GM12878 (cell line): ENCODE measurements around the gene PPA1. TPM values are rescaled to one million over a fixed set of nuclear protein-coding genes. Genes with fewer than 3 reads are reported as not detected.

Experiments
- ATAC-seq: fragments of 200-7000 bp; cut with Tn5 transposase; 3 replicates; pipeline ENCODE4 v1.9.1; 2020; ENCODE audit warnings: mild to moderate bottlenecking, moderate library complexity
- BruUV-seq: library from RNA; stranded (reverse); fragments of 400-500 nt; replicated peaks from 2 replicates; lab custom pipeline; 2021; lab: Mats Ljungman, UMichigan
- CTCF ChIA-PET: fragments of 300-600 bp; sonication (Branson Sonifier 250); formaldehyde crosslinking; extraction: SDS; loops from one replicate; lab custom pipeline; 2021; ENCODE audit warnings: inconsistent platforms; lab: Yijun Ruan, JAX
- POLR2A ChIA-PET: fragments of 350-600 bp; formaldehyde crosslinking; extraction: SDS; loops from one replicate; lab custom pipeline; 2021; ENCODE audit warnings: inconsistent platforms; lab: Charles Lee
- RAD21 ChIA-PET: fragments of 300-600 bp; sonication (Branson Sonifier 250); formaldehyde crosslinking; loops from one replicate; lab custom pipeline; 2023; ENCODE audit warnings: antibody characterized with exemption; ENCODE audit not compliant: unreplicated experiment; lab: Charles Lee
- SMC1A ChIA-PET: fragments of 300-600 bp; sonication (Branson Sonifier 250); formaldehyde crosslinking; loops from one replicate; lab custom pipeline; 2023; ENCODE audit not compliant: unreplicated experiment, uncharacterized antibody; lab: Charles Lee
- DNase-seq: peaks from one replicate; pipeline ENCODE4 v3.0.0-alpha.2; 2011; ENCODE audit warnings: low read depth, low spot score
- FAIRE-seq: peaks from 3 replicates; lab custom pipeline; 2011; peaks lifted over from hg19 to GRCh38; lab: Jason Lieb, UNC
- H2AFZ ChIP-seq: 2 replicates; pipeline ENCODE4 v1.6.0; 2011; ENCODE audit warnings: low read depth, low read length, control low read depth; ENCODE audit not compliant: control insufficient read depth
- H3K27ac ChIP-seq: 2 replicates; pipeline ENCODE4 v1.5.1; 2011; ENCODE audit warnings: control low read depth; ENCODE audit not compliant: control insufficient read depth, insufficient read depth
- H3K27me3 ChIP-seq, 2 experiments: replicated peaks in 1 of 2; 2 replicates each; pipeline versions ENCODE4 v1.6.0 to v1.6.1; 2011; ENCODE audit warnings: low read length in 1 of 2; ENCODE audit not compliant: control insufficient read depth in 2 of 2, insufficient read depth in 2 of 2
- H3K36me3 ChIP-seq, 2 experiments: 2 replicates each; pipeline ENCODE4 v1.5.1; 2011; ENCODE audit warnings: low read length in 1 of 2; ENCODE audit not compliant: control insufficient read depth in 2 of 2, insufficient read depth in 2 of 2
- H3K4me1 ChIP-seq: 2 replicates; pipeline ENCODE4 v1.6.1; 2011; ENCODE audit warnings: mild to moderate bottlenecking, low read length, moderate library complexity, mixed read lengths; ENCODE audit not compliant: control insufficient read depth, insufficient read depth
- H3K4me2 ChIP-seq: 2 replicates; pipeline ENCODE4 v1.6.0; 2011; ENCODE audit warnings: control low read depth; ENCODE audit not compliant: control insufficient read depth, insufficient read depth
- H3K4me3 ChIP-seq: fragments of 200-600 bp; sonication (generic); 2 replicates; pipeline ENCODE4 v1.5.1; 2016
- H3K79me2 ChIP-seq: 2 replicates; pipeline ENCODE4 v1.6.0; 2011; ENCODE audit warnings: low read length; ENCODE audit not compliant: control insufficient read depth, insufficient read depth
- H3K9ac ChIP-seq: 2 replicates; pipeline ENCODE4 v1.8.0; 2011; ENCODE audit warnings: low read length, control low read depth, mixed read lengths; ENCODE audit not compliant: control insufficient read depth, insufficient read depth
- H3K9me3 ChIP-seq: replicated peaks from 3 replicates; pipeline ENCODE4 v1.5.1; 2011; ENCODE audit warnings: mild to moderate bottlenecking, low read length; ENCODE audit not compliant: control insufficient read depth, insufficient read depth
- H4K20me1 ChIP-seq: 2 replicates; pipeline ENCODE4 v1.6.0; 2011; ENCODE audit not compliant: control insufficient read depth, insufficient read depth
- ATF2 ChIP-seq: IDR thresholded peaks from 2 replicates; pipeline ENCODE4 v1.6.1; 2012; ENCODE audit warnings: low read length, inconsistent platforms
- POU2F2 ChIP-seq: IDR thresholded peaks from 3 replicates; pipeline ENCODE4 v1.6.1; 2011; ENCODE audit warnings: low read depth, mild to moderate bottlenecking, low read length, borderline replicate concordance
- TBL1XR1 ChIP-seq: IDR thresholded peaks from 2 replicates; pipeline ENCODE4 v1.6.1; 2012; ENCODE audit warnings: low read depth, low read length, improper control_type of control experiment
- WGBS: methylation state at CpG from one replicate; pipeline ENCODE4 v1.1.6; 2016; ENCODE audit warnings: low lambda C conversion rate; ENCODE audit not compliant: insufficient replicate concordance, insufficient coverage; ENCODE audit errors: missing lambda C conversion rate; 5-methylcytosine and 5-hydroxymethylcytosine counted together
- in situ Hi-C: fragments of 300-500 bp; cut with MboI; formaldehyde crosslinking; loops from 9 replicates; pipeline ENCODE4 v1.14.3; 2018; ENCODE audit warnings: mixed read lengths
- intact Hi-C: fragments of 100-400 bp; cut with micrococcal nuclease; formaldehyde crosslinking; loops from one replicate; pipeline ENCODE4 v1.14.2; 2022; ENCODE audit not compliant: unreplicated experiment
- polyA plus RNA-seq, 11 experiments: library from polyadenylated mRNA; depleted of rRNA in 4 of 11; unstranded in 6 of 11; stranded (reverse) in 5 of 11; fragments of >200 nt; fragmentation: Nextera tagmentation in 4 of 11; fragmentation: Illumina TruSeq in 1 of 11; extraction: Ambion mirVana in 4 of 11; extraction: Trizol in 1 of 11; gene quantifications; 1 replicate in 1 of 11; 2 replicates in 10 of 11; pipeline versions ENCODE4 v1.2.1 to v1.2.3, GENCODE V29; 2011 to 2016; ENCODE audit warnings: inconsistent platforms in 2 of 11, missing spikeins in 2 of 11, low read depth in 1 of 11
- total RNA-seq, 4 experiments: library from RNA; depleted of rRNA in 3 of 4; stranded (reverse); fragments of >200 nt in 3 of 4; fragmentation: Illumina TruSeq in 1 of 4; extraction: Trizol in 1 of 4; gene quantifications; 2 replicates each; pipeline versions ENCODE4 v1.2.1 to v1.2.3, GENCODE V29; 2013 to 2021

Gene PPA1
- total and polyA plus RNA-seq, 10 of the 15 experiments (the other 5 are each of a cell fraction or from before 2014, with no cell fraction given) = 224 to 452 (median 346) TPM

- Histone ChIP-seq H3K4me2 (no peak overlapping the region), H3K79me2 (no peaks in the 10 kb centered on the region), H3K4me1 (no peaks in the 10 kb centered on the region), H3K9me3 (peaks cover 1% of the 10 kb centered on the region; the same call in 1 of the 3 replicates), H3K36me3 (no peaks in the 10 kb centered on the region), H3K27ac (no peak overlapping the region), H3K4me3 (no peak overlapping the region), H3K9ac (no peak overlapping the region), H2AFZ (no peak overlapping the region; the same call in 1 of the 2 replicates), H3K27me3 (peaks cover 4 to 16% of the 10 kb centered on the region in 2 experiments), H4K20me1 (no peaks in the 10 kb centered on the region)
- ChIA-PET POLR2A (no interaction called here), RAD21 (no interaction called here), SMC1A (no interaction called here), CTCF (interaction anchor here (0.9 to 2.4 kb wide), 3 partner anchors 10 to 110 kb away, joined by 3 to 8 read pairs (median 3); no protein-coding TSS in a partner anchor)
- no peak for FAIRE-seq
- intact Hi-C loops (no loop called here), in situ Hi-C loops (no loop called here)
- no TSS peak for BruUV-seq
- 67% methylated on average over 40 of the region's 40 CpGs for WGBS
- DNase-seq = no peak
- ATAC-seq = no peak
- TF ChIP-seq POU2F2 = no peak
- TF ChIP-seq ATF2 = no peak
- no peak for TF ChIP-seq TBL1XR1
Measured at GRCh38 chr10:70254778-70255328, 21.6 kb upstream of the PPA1 start.
